ENCODE measurements around the gene TIPIN. TPM values are rescaled to one million over a fixed set of nuclear protein-coding genes. Genes with fewer than 3 reads are reported as not detected.

The TIPIN gene
- total RNA-seq, result 11.7 and 12.2 TPM in 2 replicates

GRCh38 chr15:66356359-66357236 is at the start of gene TIPIN:
Gene TIPIN (minus strand): TSS chr15:66356685. CDS start chr15:66352947, 3,738 bp downstream.

GRCh38 chr15:66386204-66387123 is 30.0 kb upstream of the TIPIN start, which contains the start of gene MAP2K1:
Gene MAP2K1 (plus strand): TSS chr15:66386912. CDS start chr15:66387348, 436 bp downstream.

GRCh38 chr15:66293419-66294156 is 62.9 kb downstream of the TIPIN start, which contains the start of gene DIS3L:
Gene DIS3L (plus strand): TSS chr15:66293568. CDS start chr15:66293597, 29 bp downstream.

Other genes starting within 250 kb of the TIPIN start
- not detected in 2 replicates for gene MEGF11, start 102.9 kb downstream of the TIPIN start, total RNA-seq
- gene DIS3L, start 63.1 kb downstream of the TIPIN start, total RNA-seq, result 18.7 and 19.7 TPM in 2 replicates
- gene MAP2K1, start 30.2 kb upstream of the TIPIN start, total RNA-seq, result 51.0 and 56.9 TPM in 2 replicates
- 22.5 and 28.0 TPM in 2 replicates for gene SNAPC5, start 141.1 kb upstream of the TIPIN start, total RNA-seq
- 3,625 and 4,135 TPM in 2 replicates for gene RPL4, start 148.2 kb upstream of the TIPIN start, total RNA-seq
- 42.6 and 55.8 TPM in 2 replicates for gene ZWILCH, start 148.6 kb upstream of the TIPIN start, total RNA-seq
- gene LCTL, start 209.3 kb upstream of the TIPIN start, total RNA-seq, result not detected in 2 replicates